Adrenal gland (tissue), 12 donors: ENCODE data around the gene FIGNL2. TPM values are rescaled to one million over a fixed set of nuclear protein-coding genes. Genes with fewer than 3 reads are reported as not detected.

Experiments used
- DNase-seq, 7 donors: peaks; one replicate each; pipeline ENCODE4 v3.0.0-alpha.2; 2019 to 2020
- H3K27ac ChIP-seq, 5 donors: fragments of 200-600 bp; sonication (generic) in 4 of 5; 1 replicate in 3 of 5; 2 replicates in 2 of 5; pipeline versions ENCODE4 v1.5.1 to v1.8.0; 2016 to 2020; ENCODE audit warnings: mild to moderate bottlenecking in 1 of 5
- H3K27me3 ChIP-seq: fragments of 200-600 bp; 2 replicates; pipeline ENCODE4 v1.8.0; 2021
- H3K36me3 ChIP-seq, 2 donors: fragments of 200-600 bp; replicated peaks in 1 of 2; 1 replicate in 1 of 2; 2 replicates in 1 of 2; pipeline versions ENCODE4 v1.5.1 to v1.8.0; 2018 to 2022
- H3K4me1 ChIP-seq, 2 donors: fragments of 200-600 bp; replicated peaks in 1 of 2; 1 replicate in 1 of 2; 2 replicates in 1 of 2; pipeline versions ENCODE4 v1.5.1 to v1.8.0; 2018 to 2021
- H3K4me3 ChIP-seq, 4 donors: fragments of 200-600 bp; sonication (generic) in 3 of 4; one replicate each; pipeline ENCODE4 v1.5.1; 2016 to 2018
- H3K9me3 ChIP-seq, 3 donors: fragments of 200-600 bp; sonication (generic) in 1 of 3; replicated peaks in 1 of 3; 1 replicate in 2 of 3; 2 replicates in 1 of 3; pipeline versions ENCODE4 v1.5.1 to v1.8.0; 2016 to 2021
- POLR2A ChIP-seq, 2 donors: fragments of 450-650 bp; IDR thresholded peaks; one replicate each; pipeline ENCODE4 v1.6.1; 2017; ENCODE audit warnings: antibody characterized with exemption in 2 of 2, mild to moderate bottlenecking in 2 of 2, moderate library complexity in 1 of 2
- WGBS, 4 donors: extraction: QIAGEN DNeasy Blood & Tissue Kit in 2 of 4; methylation state at CpG; one replicate each; pipeline versions ENCODE4 v1.1.5 to v1.1.7; 2013 to 2017; 5-methylcytosine and 5-hydroxymethylcytosine counted together
- intact Hi-C, 2 donors: fragments of 100-400 bp; cut with DNase I; formaldehyde crosslinking; loops; one replicate each; pipeline versions ENCODE4 v1.14.1 to v1.15.0; 2022 to 2023
- polyA plus RNA-seq, 3 donors: library from polyadenylated mRNA; stranded (reverse); fragments of 200-250 nt in 2 of 3; fragments of 350-450 nt in 1 of 3; fragmentation: Illumina TruSeq in 1 of 3; extraction: RNeasy Lipid Tissue Mini Kit (QIAGEN cat#74804) in 1 of 3; gene quantifications; one replicate each; pipeline ENCODE4 v1.2.3, GENCODE V29; 2013 to 2014
- total RNA-seq, 9 donors: library from RNA; depleted of rRNA in 4 of 9; stranded (reverse); fragments of >200 nt in 4 of 9; fragments of 120-200 nt in 1 of 9; fragmentation: NEBNext Ultra II Directional in 1 of 9; extraction: Animal tissue kit (Norgen Biotek cat#: 25700) in 1 of 9; gene quantifications; one replicate each; pipeline versions ENCODE4 v1.1.0 to v1.2.4, GENCODE V29; 2013 to 2023
- TF ChIP-seq, protein P1 (sequence below), 6 experiments: fragments of 450-650 bp in 4 of 6; fragments of 200-600 bp in 2 of 6; sonication (generic) in 1 of 6; IDR thresholded peaks; 1 replicate in 5 of 6; 2 replicates in 1 of 6; pipeline versions ENCODE4 v1.5.1 to v1.8.0; 2016 to 2021; ENCODE audit warnings: antibody characterized with exemption in 6 of 6, mild to moderate bottlenecking in 2 of 6, moderate library complexity in 1 of 6
- donor health status: healthy with polysubstance abuse.
- donor health status: Bipolar disorder and iron deficiency.
- donor health status: DM: yes; HTN: yes; CAD: no.
- donor health status: DM: no; HTN: no; CAD: no.
- donor health status: DM: no; HTN: no; CAD: no.
- donor health status: DM: yes; HTN: yes; CAD: no.

The FIGNL2 gene
- total and polyA plus RNA-seq, 12 donors = 0.04 to 0.32 (median 0.25) TPM; not detected in 1

DNA sequence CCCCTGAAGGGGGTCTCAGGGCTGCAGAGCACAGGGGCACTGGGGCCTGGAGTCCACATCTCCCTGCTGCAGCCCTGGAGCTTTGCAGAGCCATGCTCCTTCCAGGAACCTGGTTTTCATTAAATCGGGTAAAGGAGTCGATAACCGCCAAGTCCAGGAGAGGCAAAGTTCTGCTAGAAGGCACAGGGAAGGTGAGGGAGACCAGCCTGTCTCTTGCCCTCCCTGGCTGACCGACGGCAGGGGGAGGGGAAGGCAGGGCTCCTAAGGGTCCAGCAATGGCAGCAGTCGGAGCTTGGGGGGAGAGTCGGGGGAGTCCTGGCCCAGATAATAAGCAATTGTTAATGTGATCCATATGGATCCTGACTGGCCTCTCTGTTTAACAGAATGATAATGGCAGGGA is 3.0 kb downstream of the FIGNL2 start:
- DNase-seq = no peak
- intact Hi-C loops = no loop called here
- TF ChIP-seq POLR2A (IDR thresholded peaks at IDR 0.05) = no peak
- TF ChIP-seq, protein P1, sequence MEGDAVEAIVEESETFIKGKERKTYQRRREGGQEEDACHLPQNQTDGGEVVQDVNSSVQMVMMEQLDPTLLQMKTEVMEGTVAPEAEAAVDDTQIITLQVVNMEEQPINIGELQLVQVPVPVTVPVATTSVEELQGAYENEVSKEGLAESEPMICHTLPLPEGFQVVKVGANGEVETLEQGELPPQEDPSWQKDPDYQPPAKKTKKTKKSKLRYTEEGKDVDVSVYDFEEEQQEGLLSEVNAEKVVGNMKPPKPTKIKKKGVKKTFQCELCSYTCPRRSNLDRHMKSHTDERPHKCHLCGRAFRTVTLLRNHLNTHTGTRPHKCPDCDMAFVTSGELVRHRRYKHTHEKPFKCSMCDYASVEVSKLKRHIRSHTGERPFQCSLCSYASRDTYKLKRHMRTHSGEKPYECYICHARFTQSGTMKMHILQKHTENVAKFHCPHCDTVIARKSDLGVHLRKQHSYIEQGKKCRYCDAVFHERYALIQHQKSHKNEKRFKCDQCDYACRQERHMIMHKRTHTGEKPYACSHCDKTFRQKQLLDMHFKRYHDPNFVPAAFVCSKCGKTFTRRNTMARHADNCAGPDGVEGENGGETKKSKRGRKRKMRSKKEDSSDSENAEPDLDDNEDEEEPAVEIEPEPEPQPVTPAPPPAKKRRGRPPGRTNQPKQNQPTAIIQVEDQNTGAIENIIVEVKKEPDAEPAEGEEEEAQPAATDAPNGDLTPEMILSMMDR (IDR thresholded peaks at IDR 0.05) = no peak
- Histone ChIP-seq H3K4me1 (peaks cover 10 to 11% of the 10 kb centered on the region in 2 donors), H3K27ac (no peak overlapping the region), H3K9me3 (no peaks in the 10 kb centered on the region), H3K4me3 (no peak overlapping the region), H3K36me3 (no peaks in the 10 kb centered on the region), H3K27me3 (peaks cover 37% of the 10 kb centered on the region)
- 63 to 71% (median 66%) methylated on average over 7 of the region's 7 CpGs for WGBS, 4 donors

DNA sequence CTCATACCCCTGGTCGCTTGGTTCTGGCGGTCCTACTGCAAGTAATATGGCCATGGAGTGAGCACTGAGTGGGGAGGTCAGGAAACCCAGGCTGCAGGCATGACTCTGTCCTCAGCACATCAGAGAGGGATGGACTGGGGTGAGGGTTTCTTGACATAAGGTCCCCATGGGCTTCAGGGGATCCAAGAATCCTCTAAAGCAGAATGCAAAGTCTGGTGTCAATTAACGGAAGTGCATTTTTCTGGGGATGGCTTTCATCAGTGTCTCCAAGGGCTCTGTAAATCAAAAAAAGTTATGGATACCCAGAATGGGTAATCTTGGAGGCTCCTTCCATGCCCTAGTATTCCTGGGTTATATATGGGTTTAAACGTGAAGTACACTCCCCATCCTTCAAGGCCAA is 3.7 kb downstream of the FIGNL2 start:
- H3K9me3 ChIP-seq = no peaks in the 10 kb centered on the region
- H3K4me3 ChIP-seq = no peak overlapping the region
- TF ChIP-seq, protein P1 (IDR thresholded peaks at IDR 0.05) = no peak
- no peak for TF ChIP-seq POLR2A (IDR thresholded peaks at IDR 0.05)
- intact Hi-C loops = no loop called here
- H3K27me3 ChIP-seq = peaks cover 37% of the 10 kb centered on the region
- WGBS, 4 donors = 73 to 80% (median 79%) methylated on average over 4 of the region's 4 CpGs
- no peaks in the 10 kb centered on the region for H3K36me3 ChIP-seq
- no peak for DNase-seq
- no peak overlapping the region for H3K27ac ChIP-seq
- H3K4me1 ChIP-seq = peaks cover 10 to 11% of the 10 kb centered on the region in 2 donors

DNA sequence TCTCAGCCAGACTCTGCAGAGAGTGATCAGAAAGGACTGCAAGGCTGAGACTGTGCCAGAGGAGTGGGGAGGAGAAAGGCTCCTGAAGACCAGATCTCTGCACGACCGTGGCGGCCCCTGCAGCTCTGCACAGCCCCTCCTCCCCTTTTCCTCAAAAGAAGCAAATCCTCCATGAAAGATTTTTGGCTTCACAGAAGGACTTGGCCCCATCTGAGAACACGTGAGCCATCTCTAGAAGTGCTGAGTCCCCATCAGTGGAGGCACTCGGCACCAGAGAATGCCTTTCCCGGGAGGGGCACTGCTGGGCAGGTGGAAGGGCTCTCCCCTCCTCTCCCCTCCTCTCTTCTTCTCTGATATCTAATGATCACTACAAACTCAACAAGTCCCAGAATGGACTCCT is 6.8 kb downstream of the FIGNL2 start:
- Histone ChIP-seq H3K27me3 (peaks cover 25% of the 10 kb centered on the region), H3K36me3 (no peaks in the 10 kb centered on the region), H3K9me3 (no peaks in the 10 kb centered on the region), H3K27ac (no peak overlapping the region), H3K4me1 (no peaks in the 10 kb centered on the region), H3K4me3 (no peak overlapping the region)
- TF ChIP-seq POLR2A (IDR thresholded peaks at IDR 0.05) = no peak
- TF ChIP-seq, protein P1 (IDR thresholded peaks at IDR 0.05) = no peak
- intact Hi-C loops = no loop called here
- 45 to 64% (median 62%) methylated on average over 5 to 6 of the region's 6 CpGs for WGBS, 4 donors
- DNase-seq = no peak

DNA sequence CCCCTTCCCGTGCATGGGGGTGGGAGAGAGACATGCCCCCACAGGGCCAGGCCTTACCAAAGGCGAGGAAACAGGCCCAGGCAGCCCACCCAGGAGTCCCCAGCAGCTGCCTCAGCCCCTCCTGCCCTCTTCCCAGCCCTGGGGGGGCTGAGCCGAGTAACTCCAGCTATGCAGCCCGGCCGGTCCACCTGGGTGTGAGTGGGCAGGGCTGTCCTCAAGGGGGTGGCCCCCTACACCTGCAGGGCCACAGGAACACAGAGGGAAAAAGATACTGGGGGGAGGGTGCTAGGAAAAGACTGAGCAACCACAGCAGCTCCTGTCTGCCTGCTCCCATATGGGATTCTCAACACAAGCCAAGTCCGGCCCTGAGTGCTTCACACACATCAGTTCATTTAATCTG is 7.6 kb downstream of the FIGNL2 start:
- intact Hi-C loops = no loop called here
- no peak overlapping the region for H3K27ac ChIP-seq
- DNase-seq = no peak
- no peak overlapping the region for H3K4me3 ChIP-seq
- TF ChIP-seq POLR2A (IDR thresholded peaks at IDR 0.05) = no peak
- TF ChIP-seq, protein P1 (IDR thresholded peaks at IDR 0.05) = no peak
- H3K27me3 ChIP-seq = peaks cover 17% of the 10 kb centered on the region
- 82 to 90% (median 84%) methylated on average over 4 to 6 of the region's 6 CpGs for WGBS, 4 donors
- H3K36me3 ChIP-seq = no peaks in the 10 kb centered on the region
- H3K4me1 ChIP-seq = no peaks in the 10 kb centered on the region
- H3K9me3 ChIP-seq = no peaks in the 10 kb centered on the region
